H1 (cell line): Measurements from ENCODE around the gene PLCZ1. TPM values are rescaled to one million over a fixed set of nuclear protein-coding genes. Genes with fewer than 3 reads are reported as not detected.

Experiments
- CTCF ChIA-PET: fragments of 300-600 bp; sonication (Branson Sonifier 250); formaldehyde crosslinking; loops from one replicate; lab custom pipeline; 2021; ENCODE audit not compliant: partially characterized antibody; lab: Charles Lee
- POLR2A ChIA-PET: fragments of 300-600 bp; sonication (Branson Sonifier 250); formaldehyde crosslinking; loops from one replicate; lab custom pipeline; 2021; ENCODE audit warnings: inconsistent platforms; ENCODE audit not compliant: partially characterized antibody; lab: Charles Lee
- DNase-seq, 2 experiments: peaks; one replicate each; pipeline versions ENCODE4 v3.0.0 to v3.0.0-alpha.2; 2010 to 2022; ENCODE audit warnings: low spot score in 2 of 2, low read depth in 1 of 2, mixed read lengths in 1 of 2
- FAIRE-seq: peaks from 2 replicates; lab custom pipeline; 2011; peaks lifted over from hg19 to GRCh38; lab: Jason Lieb, UNC
- H2AFZ ChIP-seq: 2 replicates; pipeline ENCODE4 v1.8.1; 2012; ENCODE audit warnings: low read length, inconsistent platforms
- H2AK5ac ChIP-seq: 2 replicates; pipeline ENCODE4 v1.6.1; 2013; ENCODE audit warnings: low read depth, low read length
- H2BK120ac ChIP-seq: replicated peaks from 2 replicates; pipeline ENCODE3; 2013; ENCODE audit warnings: low read depth, low read length, inconsistent platforms
- H2BK12ac ChIP-seq: 2 replicates; pipeline ENCODE4 v1.6.1; 2013; ENCODE audit warnings: low read depth, low read length
- H2BK15ac ChIP-seq: 2 replicates; pipeline ENCODE4 v1.6.1; 2013; ENCODE audit warnings: low read length
- H2BK20ac ChIP-seq: 2 replicates; pipeline ENCODE4 v1.6.1; 2013; ENCODE audit warnings: low read length
- H2BK5ac ChIP-seq: 2 replicates; pipeline ENCODE4 v1.6.1; 2013; ENCODE audit warnings: low read depth, low read length
- H3K14ac ChIP-seq: 2 replicates; pipeline ENCODE4 v1.6.1; 2013; ENCODE audit warnings: inconsistent platforms; ENCODE audit not compliant: insufficient read length
- H3K18ac ChIP-seq: 2 replicates; pipeline ENCODE4 v1.6.1; 2013; ENCODE audit warnings: low read length; ENCODE audit errors: extremely low read depth
- H3K23ac ChIP-seq: 2 replicates; pipeline ENCODE4 v1.6.1; 2013; ENCODE audit warnings: inconsistent platforms; ENCODE audit not compliant: insufficient read length
- H3K23me2 ChIP-seq: 2 replicates; pipeline ENCODE4 v1.6.1; 2013; ENCODE audit warnings: low read depth, low read length
- H3K27ac ChIP-seq: 2 replicates; pipeline ENCODE4 v1.6.1; 2011; ENCODE audit warnings: low read depth, low read length, inconsistent platforms
- H3K27me3 ChIP-seq, 4 experiments: replicated peaks in 1 of 4; 1 replicate in 1 of 4; 2 replicates in 3 of 4; pipeline versions ENCODE4 v1.6.1 to v1.8.1; 2011 to 2013; ENCODE audit warnings: low read length in 3 of 4, mild to moderate bottlenecking in 3 of 4, inconsistent platforms in 2 of 4, mixed read lengths in 2 of 4, moderate library complexity in 1 of 4; ENCODE audit not compliant: control insufficient read depth in 3 of 4, insufficient read depth in 3 of 4; ENCODE audit errors: extremely low read depth in 1 of 4
- H3K36me3 ChIP-seq, 4 experiments: 2 replicates each; pipeline versions ENCODE4 v1.6.1 to v1.8.1; 2011 to 2013; ENCODE audit warnings: mild to moderate bottlenecking in 4 of 4, low read length in 3 of 4, moderate library complexity in 2 of 4, control low read depth in 1 of 4, inconsistent platforms in 1 of 4; ENCODE audit not compliant: insufficient read depth in 4 of 4, control insufficient read depth in 2 of 4
- H3K4ac ChIP-seq: replicated peaks from 2 replicates; pipeline ENCODE3; 2013; ENCODE audit warnings: low read length, low read depth, mixed read lengths, inconsistent platforms; ENCODE audit not compliant: insufficient read length
- H3K4me1 ChIP-seq, 4 experiments: replicated peaks in 1 of 4; 1 replicate in 1 of 4; 2 replicates in 3 of 4; pipeline versions ENCODE4 v1.6.1 to v1.8.1; 2011 to 2013; ENCODE audit warnings: low read length in 3 of 4, inconsistent platforms in 2 of 4, mixed read lengths in 1 of 4; ENCODE audit not compliant: insufficient read depth in 4 of 4, control insufficient read depth in 3 of 4
- H3K4me2 ChIP-seq, 2 experiments: 2 replicates each; pipeline versions ENCODE4 v1.6.1 to v1.8.1; 2011 to 2013; ENCODE audit warnings: low read depth in 2 of 2, low read length in 2 of 2, control low read depth in 1 of 2, inconsistent platforms in 1 of 2, mild to moderate bottlenecking in 1 of 2; ENCODE audit not compliant: insufficient read depth in 1 of 2
- H3K4me3 ChIP-seq, 4 experiments: fragments of 200-600, 300-600 bp in 1 of 4; sonication (generic), shearing (Covaris generic), sonication (Bioruptor Twin) in 1 of 4; 2 replicates each; pipeline versions ENCODE4 v1.5.1 to v1.8.1; 2011 to 2016; ENCODE audit warnings: low read length in 4 of 4, low read depth in 3 of 4, control low read depth in 2 of 4, inconsistent platforms in 2 of 4, mild to moderate bottlenecking in 2 of 4, mixed read lengths in 1 of 4, moderate library complexity in 1 of 4; ENCODE audit not compliant: insufficient read depth in 2 of 4; ENCODE audit errors: extremely low read depth in 1 of 4
- H3K56ac ChIP-seq: replicated peaks from 2 replicates; pipeline ENCODE3; 2013; ENCODE audit warnings: low read depth, mild to moderate bottlenecking, mixed read lengths, low read length, inconsistent platforms; ENCODE audit not compliant: insufficient read length
- H3K79me1 ChIP-seq: 2 replicates; pipeline ENCODE4 v1.6.1; 2013; ENCODE audit warnings: low read depth, low read length, control low read depth
- H3K79me2 ChIP-seq, 2 experiments: 2 replicates each; pipeline versions ENCODE4 v1.6.1 to v1.8.1; 2012 to 2013; ENCODE audit warnings: low read length in 2 of 2, mild to moderate bottlenecking in 2 of 2, inconsistent platforms in 1 of 2; ENCODE audit not compliant: insufficient read depth in 2 of 2, control insufficient read depth in 1 of 2
- H3K9ac ChIP-seq, 4 experiments: replicated peaks in 1 of 4; 1 replicate in 1 of 4; 2 replicates in 3 of 4; pipeline versions ENCODE4 v1.6.1 to v1.8.1; 2011 to 2013; ENCODE audit warnings: low read depth in 3 of 4, low read length in 3 of 4, control low read depth in 2 of 4, mild to moderate bottlenecking in 2 of 4, moderate library complexity in 2 of 4, inconsistent platforms in 1 of 4; ENCODE audit errors: extremely low read depth in 1 of 4
- H3K9me3 ChIP-seq, 2 experiments: 2 replicates each; pipeline versions ENCODE4 v1.6.1 to v1.8.1; 2012 to 2013; ENCODE audit warnings: mild to moderate bottlenecking in 2 of 2, moderate library complexity in 2 of 2, control low read depth in 1 of 2, inconsistent platforms in 1 of 2, low read depth in 1 of 2, low read length in 1 of 2, mixed read lengths in 1 of 2; ENCODE audit not compliant: insufficient read depth in 2 of 2
- H4K20me1 ChIP-seq, 2 experiments: replicated peaks in 1 of 2; 2 replicates each; pipeline versions ENCODE3 to v1.8.1; 2011 to 2013; ENCODE audit warnings: inconsistent platforms in 2 of 2, low read length in 2 of 2, mild to moderate bottlenecking in 1 of 2; ENCODE audit not compliant: insufficient read depth in 2 of 2, control insufficient read depth in 1 of 2
- H4K5ac ChIP-seq: 2 replicates; pipeline ENCODE4 v1.6.1; 2013; ENCODE audit warnings: low read length, low read depth, mixed read lengths, inconsistent platforms; ENCODE audit not compliant: insufficient read length
- H4K8ac ChIP-seq: 2 replicates; pipeline ENCODE4 v1.8.0; 2013; ENCODE audit warnings: mild to moderate bottlenecking, moderate library complexity, low read length, inconsistent platforms; ENCODE audit not compliant: insufficient read depth; ENCODE audit errors: extremely low read depth
- H4K91ac ChIP-seq: replicated peaks from 2 replicates; pipeline ENCODE3; 2013; ENCODE audit warnings: low read length, mixed read lengths, inconsistent platforms; ENCODE audit not compliant: insufficient read length
- KDM1A ChIP-seq: fragments of 200-600, 300-600 bp; sonication (generic); IDR thresholded peaks from 2 replicates; pipeline ENCODE4 v1.7.1; 2016; ENCODE audit warnings: mild to moderate bottlenecking, low read length, borderline replicate concordance
- NANOG ChIP-seq: IDR thresholded peaks from 2 replicates; pipeline ENCODE4 v1.6.1; 2011; ENCODE audit warnings: low read length, low read depth, mild to moderate bottlenecking, inconsistent platforms; ENCODE audit not compliant: insufficient read depth, poor library complexity, severe bottlenecking
- RAD21 ChIP-seq, 2 experiments: IDR thresholded peaks in 1 of 2; conservative IDR thresholded peaks in 1 of 2; 2 replicates each; pipeline ENCODE4 v1.6.1; 2011; ENCODE audit warnings: low read depth in 2 of 2, low read length in 2 of 2, improper control_type of control experiment in 1 of 2, inconsistent platforms in 1 of 2, mild to moderate bottlenecking in 1 of 2, moderate library complexity in 1 of 2
- SIRT6 ChIP-seq: IDR thresholded peaks from one replicate; pipeline ENCODE4 v1.7.1; 2012; ENCODE audit warnings: low read length, inconsistent platforms
- WGBS, 2 experiments: shearing (Covaris generic) in 1 of 2; methylation state at CpG; one replicate each; pipeline versions ENCODE4 v1.1.6 to v1.1.7; 2013 to 2015; ENCODE audit warnings: low lambda C conversion rate in 2 of 2, mixed read lengths in 2 of 2, inconsistent platforms in 1 of 2, low coverage in 1 of 2, missing lambda C conversion rate in 1 of 2; ENCODE audit not compliant: insufficient replicate concordance in 2 of 2, insufficient coverage in 1 of 2, insufficient read length in 1 of 2; ENCODE audit errors: extremely low coverage in 1 of 2, missing lambda C conversion rate in 1 of 2; 5-methylcytosine and 5-hydroxymethylcytosine counted together
- polyA plus RNA-seq, 7 experiments: library from polyadenylated mRNA; depleted of rRNA in 3 of 7; stranded (reverse) in 5 of 7; unstranded in 2 of 7; fragments of >200 nt in 5 of 7; fragments of 200-250 nt in 2 of 7; gene quantifications; 1 replicate in 5 of 7; 2 replicates in 1 of 7; 4 replicates in 1 of 7; pipeline versions ENCODE4 v1.2.1 to v1.2.3, GENCODE V29; 2011 to 2013; ENCODE audit warnings: missing spikeins in 2 of 7, mixed read lengths in 2 of 7
- total RNA-seq: library from RNA; stranded (reverse); fragmentation: NEBNext Ultra II Directional; extraction: Animal tissue kit (Norgen Biotek cat#: 25700); gene quantifications from 2 replicates; pipeline ENCODE4 v1.2.1, GENCODE V29; 2021

Gene PLCZ1
- total and polyA plus RNA-seq, 2 of the 8 experiments (the other 6 are each of a cell fraction or from before 2014, with no cell fraction given), result not detected

DNA sequence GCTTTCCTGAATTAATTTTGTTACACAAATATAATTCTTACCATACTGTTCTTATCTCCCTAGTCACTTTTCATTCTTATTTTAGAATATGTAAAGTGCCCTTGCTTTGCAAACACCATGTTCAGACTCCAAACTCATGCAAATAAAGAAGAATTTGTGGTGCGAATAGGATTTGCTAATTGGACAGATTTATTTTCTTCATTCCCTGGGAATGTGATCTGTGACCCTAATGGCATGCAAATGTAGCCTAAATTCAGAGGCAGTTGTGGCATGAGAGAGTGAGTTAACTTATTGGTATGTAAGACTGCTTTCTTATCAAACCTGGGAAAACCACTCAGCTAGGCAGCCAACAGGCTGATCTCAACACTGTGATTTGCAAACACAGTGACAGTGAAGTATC, 10.1 kb upstream of the PLCZ1 start:
- no peaks in the 10 kb centered on the region for H3K79me1 ChIP-seq
- no peak overlapping the region for H3K4me2 ChIP-seq
- no peak overlapping the region for H3K18ac ChIP-seq
- H2BK5ac ChIP-seq, result no peak overlapping the region
- no peak overlapping the region for H2AFZ ChIP-seq
- 65% methylated on average over 1 of the region's 1 CpG; no CpG with 5 or more reads in 1 of the 2 experiments for WGBS, 2 experiments
- no peak overlapping the region for H2BK120ac ChIP-seq
- H4K91ac ChIP-seq, result no peak overlapping the region
- no peak for DNase-seq
- no peak overlapping the region for H3K56ac ChIP-seq
- no peaks in the 10 kb centered on the region for H3K79me2 ChIP-seq
- H4K8ac ChIP-seq, result no peak overlapping the region
- H4K20me1 ChIP-seq, result no peaks in the 10 kb centered on the region
- H3K4me3 ChIP-seq, result no peak overlapping the region
- no peaks in the 10 kb centered on the region for H3K9me3 ChIP-seq
- H3K36me3 ChIP-seq, result no peaks in the 10 kb centered on the region
- H3K23me2 ChIP-seq, result no peaks in the 10 kb centered on the region
- H2BK15ac ChIP-seq, result no peak overlapping the region
- no peak overlapping the region for H2BK12ac ChIP-seq
- no peak overlapping the region for H3K14ac ChIP-seq
- no peak overlapping the region for H3K9ac ChIP-seq
- peaks cover 0 to 11% (median 7%) of the 10 kb centered on the region in 4 experiments; a peak in 6 of 7 replicates for H3K4me1 ChIP-seq
- H2BK20ac ChIP-seq, result no peak overlapping the region
- no peak overlapping the region for H3K23ac ChIP-seq
- H3K27me3 ChIP-seq, result no peaks in the 10 kb centered on the region
- CTCF ChIA-PET, result no interaction called here
- no peak overlapping the region for H2AK5ac ChIP-seq
- H3K4ac ChIP-seq, result no peak overlapping the region
- no peak overlapping the region for H3K27ac ChIP-seq
- TF ChIP-seq NANOG, result no peak
- no peak for TF ChIP-seq RAD21 (IDR thresholded peaks at IDR 0.05 in 1 of 2, conservative IDR thresholded peaks at IDR 0.05 in 1 of 2; ENCODE audit: low read depth in 2 of 2, low read length in 2 of 2)
- TF ChIP-seq KDM1A, result no peak
- TF ChIP-seq SIRT6, result no peak
- POLR2A ChIA-PET, result no interaction called here
- no peak overlapping the region for H4K5ac ChIP-seq
- FAIRE-seq, result no peak
